ENCODE data around the gene SPRR2B.

DNA sequence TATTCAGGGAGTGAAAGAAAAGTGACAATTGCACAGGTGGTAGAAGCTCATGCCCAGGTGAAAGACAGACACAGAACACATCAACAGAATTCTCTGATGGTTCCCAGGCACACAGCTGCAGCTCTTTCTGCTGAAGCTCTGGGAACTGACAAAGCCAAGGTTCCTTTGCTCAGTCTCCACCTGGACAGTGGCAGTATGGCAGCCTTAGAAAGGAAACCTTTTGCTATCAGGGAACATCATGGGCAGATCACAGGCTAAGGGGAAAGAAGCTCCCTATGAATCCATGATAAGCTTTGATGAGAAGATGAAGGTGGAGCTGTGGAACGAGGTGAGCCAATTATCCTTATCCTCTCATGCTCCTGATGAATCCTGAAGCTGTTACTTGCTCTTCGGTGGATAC lies 1.2 kb downstream of the SPRR2B start:
- TF ChIP-seq, protein P1, sequence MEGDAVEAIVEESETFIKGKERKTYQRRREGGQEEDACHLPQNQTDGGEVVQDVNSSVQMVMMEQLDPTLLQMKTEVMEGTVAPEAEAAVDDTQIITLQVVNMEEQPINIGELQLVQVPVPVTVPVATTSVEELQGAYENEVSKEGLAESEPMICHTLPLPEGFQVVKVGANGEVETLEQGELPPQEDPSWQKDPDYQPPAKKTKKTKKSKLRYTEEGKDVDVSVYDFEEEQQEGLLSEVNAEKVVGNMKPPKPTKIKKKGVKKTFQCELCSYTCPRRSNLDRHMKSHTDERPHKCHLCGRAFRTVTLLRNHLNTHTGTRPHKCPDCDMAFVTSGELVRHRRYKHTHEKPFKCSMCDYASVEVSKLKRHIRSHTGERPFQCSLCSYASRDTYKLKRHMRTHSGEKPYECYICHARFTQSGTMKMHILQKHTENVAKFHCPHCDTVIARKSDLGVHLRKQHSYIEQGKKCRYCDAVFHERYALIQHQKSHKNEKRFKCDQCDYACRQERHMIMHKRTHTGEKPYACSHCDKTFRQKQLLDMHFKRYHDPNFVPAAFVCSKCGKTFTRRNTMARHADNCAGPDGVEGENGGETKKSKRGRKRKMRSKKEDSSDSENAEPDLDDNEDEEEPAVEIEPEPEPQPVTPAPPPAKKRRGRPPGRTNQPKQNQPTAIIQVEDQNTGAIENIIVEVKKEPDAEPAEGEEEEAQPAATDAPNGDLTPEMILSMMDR (IDR thresholded peaks at IDR 0.05; ENCODE audit: poor library complexity, severe bottlenecking), result no peak
- TF ChIP-seq TAF1 (IDR thresholded peaks at IDR 0.05; ENCODE audit: low read depth) (no peak), SMC3 (conservative IDR thresholded peaks at IDR 0.05; ENCODE audit: poor library complexity) (no peak)
